ENCODE data around the gene SMPD3.

The SMPD3 gene

GRCh38 chr16:68361485-68361884 lies 86.8 kb downstream of the SMPD3 start:
- Histone ChIP-seq H3K27me3 (ENCODE audit: insufficient read depth, low read length, poor library complexity, severe bottlenecking) (no peaks in the 10 kb centered on the region), H3K36me3 (ENCODE audit: insufficient read depth, low read length) (peaks cover 6% of the 10 kb centered on the region; the same call in 1 of the 2 replicates), H2AFZ (ENCODE audit: low read length) (no peak overlapping the region), H4K20me1 (ENCODE audit: insufficient read depth, low read length, poor library complexity, severe bottlenecking) (no peaks in the 10 kb centered on the region), H3K4me3 (ENCODE audit: low read length, poor library complexity, severe bottlenecking) (no peak overlapping the region), H3K9me2 (replicated peaks; ENCODE audit: low read depth, low read length) (no peaks in the 10 kb centered on the region), H3K4me1 (ENCODE audit: insufficient read depth, low read length, poor library complexity, severe bottlenecking) (peaks cover 90% of the 10 kb centered on the region), H3K4me2 (ENCODE audit: low read depth, low read length, poor library complexity, severe bottlenecking) (no peak overlapping the region), H3K9ac (ENCODE audit: low read depth, low read length, poor library complexity, severe bottlenecking) (peak overlapping the region; percentile 19), H3K9me3 (ENCODE audit: insufficient read depth, low read depth, low read length) (no peaks in the 10 kb centered on the region), H3F3A (ENCODE audit: low read depth) (no peaks in the 10 kb centered on the region; the same call in 1 of the 2 replicates), H3K79me2 (ENCODE audit: insufficient read depth, low read length) (no peaks in the 10 kb centered on the region)
- TF ChIP-seq CTCF (conservative IDR thresholded peaks at IDR 0.05; ENCODE audit: low read length), result no peak
- TF ChIP-seq EZH2phosphoT487 (IDR thresholded peaks at IDR 0.05; ENCODE audit: borderline replicate concordance), result no peak

DNA sequence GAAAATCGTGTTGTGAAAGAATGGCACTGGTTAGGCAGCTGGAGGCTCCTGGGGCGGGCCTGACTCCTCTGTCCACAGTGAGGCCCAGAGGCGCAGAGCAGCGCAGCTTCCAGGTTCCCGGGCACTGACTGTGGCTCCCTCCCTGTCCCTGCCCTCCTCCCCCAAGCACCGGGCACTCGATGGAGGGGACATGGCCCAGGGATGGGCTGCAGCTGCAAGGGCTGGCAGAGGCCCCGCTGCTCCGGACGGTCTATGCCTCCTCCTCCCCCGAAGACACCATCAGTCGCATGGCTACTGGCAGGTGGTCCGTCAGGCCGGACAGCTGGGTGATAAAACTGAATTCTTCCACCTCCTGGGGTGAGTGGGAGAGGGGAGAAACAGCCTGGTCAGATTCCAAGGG lies 87.4 kb downstream of the SMPD3 start:
- no peaks in the 10 kb centered on the region for H3K27me3 ChIP-seq (ENCODE audit: insufficient read depth, low read length, poor library complexity, severe bottlenecking)
- H3K79me2 ChIP-seq (ENCODE audit: insufficient read depth, low read length), result no peaks in the 10 kb centered on the region
- peaks cover 6% of the 10 kb centered on the region; the same call in 1 of the 2 replicates for H3K36me3 ChIP-seq (ENCODE audit: insufficient read depth, low read length)
- no peaks in the 10 kb centered on the region; the same call in 1 of the 2 replicates for H3F3A ChIP-seq (ENCODE audit: low read depth)
- no peak overlapping the region for H2AFZ ChIP-seq (ENCODE audit: low read length)
- peaks cover 92% of the 10 kb centered on the region for H3K4me1 ChIP-seq (ENCODE audit: insufficient read depth, low read length, poor library complexity, severe bottlenecking)
- no peak overlapping the region for H3K4me3 ChIP-seq (ENCODE audit: low read length, poor library complexity, severe bottlenecking)
- TF ChIP-seq CTCF (conservative IDR thresholded peaks at IDR 0.05; ENCODE audit: low read length) (no peak), EZH2phosphoT487 (IDR thresholded peaks at IDR 0.05; ENCODE audit: borderline replicate concordance) (no peak)
- no peaks in the 10 kb centered on the region for H3K9me2 ChIP-seq (replicated peaks; ENCODE audit: low read depth, low read length)
- no peaks in the 10 kb centered on the region for H3K9me3 ChIP-seq (ENCODE audit: insufficient read depth, low read depth, low read length)
- H3K9ac ChIP-seq (ENCODE audit: low read depth, low read length, poor library complexity, severe bottlenecking), result peak overlapping the region; percentile 19
- no peak overlapping the region for H3K4me2 ChIP-seq (ENCODE audit: low read depth, low read length, poor library complexity, severe bottlenecking)
- H4K20me1 ChIP-seq (ENCODE audit: insufficient read depth, low read length, poor library complexity, severe bottlenecking), result no peaks in the 10 kb centered on the region

DNA sequence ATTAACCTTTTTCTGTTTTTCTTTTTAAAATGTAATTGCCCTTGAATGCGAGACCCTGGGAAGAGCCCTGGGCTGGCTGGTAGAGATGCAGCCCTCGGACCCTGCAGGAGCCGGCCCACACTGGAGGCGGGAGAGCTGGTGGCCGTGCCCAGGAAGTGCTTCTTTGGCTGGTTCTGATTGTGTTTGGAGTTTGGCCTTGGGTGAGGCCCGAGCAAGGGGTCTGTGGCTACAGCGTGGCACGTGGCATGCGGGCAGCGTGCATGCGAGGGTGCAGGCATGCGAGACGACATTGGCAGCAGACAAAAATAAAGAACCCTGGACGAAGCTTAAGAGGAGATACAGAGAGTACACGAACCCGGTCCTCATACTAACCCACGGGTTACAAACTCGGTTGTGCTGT lies 87.8 kb downstream of the SMPD3 start:
- Histone ChIP-seq H3K9ac (ENCODE audit: low read depth, low read length, poor library complexity, severe bottlenecking) (no peak overlapping the region), H4K20me1 (ENCODE audit: insufficient read depth, low read length, poor library complexity, severe bottlenecking) (no peaks in the 10 kb centered on the region), H2AFZ (ENCODE audit: low read length) (no peak overlapping the region), H3K36me3 (ENCODE audit: insufficient read depth, low read length) (peaks cover 6% of the 10 kb centered on the region; the same call in 1 of the 2 replicates), H3K9me3 (ENCODE audit: insufficient read depth, low read depth, low read length) (no peaks in the 10 kb centered on the region), H3K4me3 (ENCODE audit: low read length, poor library complexity, severe bottlenecking) (no peak overlapping the region), H3F3A (ENCODE audit: low read depth) (no peaks in the 10 kb centered on the region; the same call in 1 of the 2 replicates), H3K27me3 (ENCODE audit: insufficient read depth, low read length, poor library complexity, severe bottlenecking) (no peaks in the 10 kb centered on the region), H3K9me2 (replicated peaks; ENCODE audit: low read depth, low read length) (no peaks in the 10 kb centered on the region), H3K4me1 (ENCODE audit: insufficient read depth, low read length, poor library complexity, severe bottlenecking) (peaks cover 92% of the 10 kb centered on the region), H3K4me2 (ENCODE audit: low read depth, low read length, poor library complexity, severe bottlenecking) (no peak overlapping the region), H3K79me2 (ENCODE audit: insufficient read depth, low read length) (no peaks in the 10 kb centered on the region)
- no peak for TF ChIP-seq EZH2phosphoT487 (IDR thresholded peaks at IDR 0.05; ENCODE audit: borderline replicate concordance)
- TF ChIP-seq CTCF (conservative IDR thresholded peaks at IDR 0.05; ENCODE audit: low read length), result no peak

Data from Loucy (cell line).